Hippocampal formation (tissue), 2 donors: ENCODE measurements around the gene GIMAP2.
"Not testable (repeated sequence)": the region's sequence is repeated elsewhere in the genome, so short reads cannot be mapped to it uniquely, and the experiment has no call there.

ENCODE experiments used
- DNase-seq, 2 donors: peaks; one replicate each; lab custom pipeline; 2025; lab: John Stamatoyannopoulos, UW

The GIMAP2 gene

DNA sequence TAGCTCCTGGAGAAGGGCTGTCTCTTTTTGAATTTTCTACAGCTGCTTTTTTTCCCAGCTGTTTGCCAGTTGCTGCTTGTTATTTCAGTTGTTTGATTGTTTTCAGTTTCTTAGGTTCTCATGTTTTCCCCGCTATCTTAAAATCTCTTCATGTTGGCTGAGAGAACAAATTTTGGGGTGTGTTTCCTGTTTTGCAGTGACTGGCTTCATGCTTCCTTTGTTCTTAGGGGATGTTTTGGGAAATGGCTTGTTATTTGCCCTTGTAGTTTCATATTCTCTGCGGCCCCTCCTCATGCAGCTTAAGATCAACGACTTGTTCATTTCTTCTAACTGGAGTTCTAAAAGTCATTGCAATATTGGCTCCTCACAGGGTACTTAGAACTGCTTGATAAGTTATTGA, 8.7 kb upstream of the GIMAP2 start:
- not testable (repeated sequence) for DNase-seq

DNA sequence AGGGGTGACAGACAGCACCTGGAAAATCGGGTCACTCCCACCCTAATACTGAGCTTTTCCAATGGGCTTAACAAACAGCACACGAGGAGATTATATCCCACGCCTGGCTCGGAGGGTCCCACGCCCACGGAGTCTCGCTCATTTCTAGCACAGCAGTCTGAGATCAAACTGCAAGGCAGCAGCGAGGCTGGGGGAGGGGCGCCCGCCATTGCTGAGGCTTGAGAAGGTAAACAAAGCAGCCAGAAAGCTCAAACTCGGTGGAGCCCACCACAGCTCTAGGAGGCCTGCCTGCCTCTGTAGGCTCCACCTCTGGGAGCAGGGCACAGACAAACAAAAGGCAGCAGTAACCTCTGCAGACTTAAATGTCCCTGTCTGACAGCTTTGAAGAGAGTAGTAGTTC, 6.9 kb upstream of the GIMAP2 start:
- not testable (repeated sequence) for DNase-seq

DNA sequence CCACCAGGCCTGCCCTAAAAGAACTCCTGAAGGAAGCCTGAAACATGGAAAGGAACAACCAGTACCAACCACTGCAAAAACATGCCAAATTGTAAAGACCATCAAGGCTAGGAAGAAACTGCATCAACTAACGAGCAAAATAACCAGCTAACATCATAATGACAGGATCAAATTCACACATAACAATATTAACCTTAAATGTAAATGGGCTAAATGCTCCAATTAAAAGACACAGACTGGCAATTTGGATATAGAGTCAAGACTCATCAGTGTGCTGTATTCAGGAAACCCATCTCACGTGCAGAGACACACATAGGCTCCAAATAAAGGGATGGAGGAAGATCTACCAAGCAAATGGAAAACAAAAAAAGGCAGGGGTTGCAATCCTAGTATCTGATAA, 5.1 kb upstream of the GIMAP2 start:
- DNase-seq = not testable (repeated sequence)

DNA sequence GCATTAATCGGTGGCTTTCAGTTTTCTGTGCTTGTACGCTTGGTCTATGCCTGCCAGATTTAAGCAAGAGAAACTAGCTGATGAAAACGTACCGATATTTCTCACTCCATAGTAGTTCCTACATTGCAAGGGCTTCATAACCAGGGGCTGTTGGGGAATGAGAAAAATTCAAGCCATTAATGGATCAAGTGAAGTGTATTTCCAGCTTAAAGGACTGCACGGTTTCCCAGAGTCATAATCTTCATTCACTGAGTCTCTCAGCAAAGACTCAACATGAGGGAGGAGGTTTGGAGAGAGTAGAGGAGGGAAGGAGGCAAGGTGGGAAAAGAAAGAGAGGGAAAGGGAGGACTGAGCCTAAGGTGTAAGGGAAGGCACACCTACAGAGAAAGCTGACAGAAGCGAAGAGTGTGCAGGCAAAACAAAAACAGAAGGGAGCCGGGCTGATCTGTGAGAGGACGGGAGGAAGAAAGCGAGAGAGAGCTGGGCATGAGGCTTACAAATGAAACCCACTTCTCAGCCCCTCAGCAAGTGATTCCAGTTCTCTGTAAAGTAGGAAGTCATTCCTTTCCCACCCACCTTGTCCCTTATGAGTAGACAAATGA, 625 bp downstream of the GIMAP2 start:
- DNase-seq = no peak

DNA sequence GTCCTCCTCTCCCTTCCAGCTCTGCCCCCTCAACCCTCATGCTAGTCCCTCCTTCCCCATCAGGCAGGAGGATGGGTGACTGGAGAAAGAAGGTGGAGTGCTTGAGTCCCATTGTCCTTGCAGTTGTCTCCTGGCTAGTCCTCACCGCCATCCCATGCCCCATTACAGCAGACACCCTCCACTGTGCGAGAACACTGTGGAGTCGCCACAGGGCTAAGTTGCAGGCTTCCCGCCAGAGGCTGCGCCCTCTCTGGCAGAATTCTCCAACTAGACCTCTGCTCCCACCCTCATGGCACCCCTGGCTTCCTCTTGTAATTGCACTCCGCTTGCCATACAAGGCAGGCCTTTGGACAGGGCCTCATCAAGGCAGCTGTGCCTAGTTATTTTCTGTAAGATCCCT, 3.1 kb downstream of the GIMAP2 start:
- DNase-seq = no peak

DNA sequence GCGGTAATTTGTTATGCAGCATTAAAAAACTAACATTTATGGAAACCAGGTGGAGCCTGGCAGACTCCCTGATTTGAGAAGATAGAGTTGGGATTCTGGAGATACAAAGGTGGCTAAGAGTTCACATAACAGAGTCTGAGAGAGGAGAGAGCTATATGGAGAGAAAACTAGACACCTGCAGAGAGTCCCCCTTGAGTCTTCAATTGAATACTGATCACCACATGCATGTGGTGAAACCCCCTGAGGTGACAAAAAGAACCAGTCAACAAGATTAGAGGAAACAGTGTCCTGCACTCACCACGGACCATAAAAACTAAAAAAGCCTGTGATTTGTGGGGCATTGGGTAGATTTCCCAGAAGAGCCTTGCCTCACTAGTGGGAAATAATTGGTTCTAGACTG, 10.1 kb downstream of the GIMAP2 start:
- no peak for DNase-seq

DNA sequence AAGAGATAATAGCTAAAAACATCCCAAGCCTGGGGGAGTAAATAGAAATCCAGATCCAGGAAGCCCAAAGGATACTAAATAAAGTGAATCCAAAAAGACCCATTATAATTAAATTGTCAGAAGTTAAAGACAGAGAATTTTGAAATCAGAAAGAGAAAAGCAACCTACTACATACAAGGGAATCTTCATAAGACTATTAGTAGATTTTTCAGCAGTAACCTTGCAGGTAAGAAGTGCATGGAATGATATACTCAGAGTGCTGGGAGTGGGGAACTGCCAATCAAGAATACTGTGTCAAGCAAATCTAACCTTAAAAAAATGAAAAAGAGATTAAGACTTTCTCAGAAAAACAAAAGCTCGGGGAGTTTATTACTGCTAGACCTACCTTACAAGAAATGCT, 17.7 kb downstream of the GIMAP2 start:
- no peak for DNase-seq

DNA sequence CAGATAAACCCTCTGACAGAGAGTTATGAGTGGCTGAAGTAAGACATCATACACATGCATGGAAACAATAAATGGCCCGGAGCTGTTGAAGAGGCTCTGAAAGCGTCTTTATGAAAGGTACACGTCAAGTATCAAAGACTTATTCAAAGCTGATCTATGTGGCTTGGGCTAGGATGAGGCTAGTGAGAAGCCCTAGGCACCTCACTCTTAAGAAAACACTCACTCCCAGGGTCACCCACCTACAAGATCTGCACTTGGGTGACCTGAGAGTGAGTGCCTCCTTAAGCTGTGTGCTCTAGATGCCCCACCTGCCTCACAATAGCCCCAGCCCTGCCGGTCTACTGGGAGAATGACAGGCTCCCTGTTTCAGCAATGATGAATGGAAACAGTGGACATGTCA, 29.8 kb downstream of the GIMAP2 start:
- no peak for DNase-seq

DNA sequence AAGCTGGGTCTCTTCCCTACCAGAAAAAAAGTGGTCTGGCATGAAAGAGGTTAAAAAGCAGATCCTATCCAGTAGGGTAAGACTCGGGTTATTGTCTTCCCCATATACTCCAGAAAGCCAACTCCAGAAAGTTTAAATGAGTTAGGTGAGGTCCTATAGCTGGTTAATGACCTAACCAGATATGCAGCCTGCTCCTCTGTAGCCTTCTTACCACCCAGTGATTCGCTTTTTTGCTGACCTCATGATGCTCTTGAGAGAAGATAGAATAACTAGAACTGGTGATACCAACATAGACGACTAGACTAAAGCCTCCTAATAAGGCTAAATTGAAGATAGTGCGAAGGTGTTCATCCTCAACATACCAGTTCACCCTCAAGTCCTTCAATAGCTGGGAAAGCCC, 30.2 kb downstream of the GIMAP2 start:
- no peak for DNase-seq

DNA sequence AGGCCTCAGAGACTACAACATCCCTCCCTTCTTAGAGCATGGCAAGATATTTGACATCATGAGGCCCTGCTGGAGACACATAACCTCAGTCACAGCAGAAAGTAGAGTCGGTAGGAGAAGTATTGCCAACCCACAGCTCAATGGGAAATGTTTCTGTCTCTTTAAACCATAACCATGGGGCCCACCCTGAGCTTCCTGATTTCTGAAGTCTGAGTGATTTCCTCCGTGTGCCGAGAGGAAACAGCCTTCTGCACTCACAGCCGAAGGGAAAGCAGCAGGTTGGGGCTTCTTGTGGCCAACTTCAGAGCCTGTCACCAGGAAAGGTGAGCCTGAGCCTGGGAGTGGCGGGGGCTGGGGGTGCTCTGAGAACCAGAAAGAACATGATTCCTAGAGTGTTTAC, 30.9 kb downstream of the GIMAP2 start, which contains the start of gene GIMAP1:
Gene GIMAP1 (plus strand): TSS at position 246 of the 400 bp plus-strand sequence. CDS start 2,435 bp downstream, outside the sequence.
- DNase-seq = no peak

DNA sequence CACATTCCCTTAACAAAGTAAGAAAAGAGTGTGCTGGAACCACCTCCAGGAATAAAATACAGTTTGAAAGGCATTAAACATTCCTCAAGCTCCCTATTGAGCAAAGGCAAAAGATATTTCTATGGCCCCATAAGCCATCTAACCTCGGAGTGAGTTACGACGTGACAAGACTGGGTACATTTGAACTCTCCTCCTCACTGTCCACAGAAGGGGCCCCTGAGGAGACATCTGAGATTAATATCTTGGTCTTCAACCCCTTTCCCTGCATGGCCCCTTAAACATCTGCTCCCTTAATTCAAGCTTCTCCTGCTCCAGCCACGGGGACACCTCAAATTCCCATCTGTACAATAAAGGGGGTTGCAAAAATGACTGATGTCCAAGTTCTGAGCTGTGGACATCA, 31.4 kb downstream of the GIMAP2 start:
- DNase-seq = no peak

DNA sequence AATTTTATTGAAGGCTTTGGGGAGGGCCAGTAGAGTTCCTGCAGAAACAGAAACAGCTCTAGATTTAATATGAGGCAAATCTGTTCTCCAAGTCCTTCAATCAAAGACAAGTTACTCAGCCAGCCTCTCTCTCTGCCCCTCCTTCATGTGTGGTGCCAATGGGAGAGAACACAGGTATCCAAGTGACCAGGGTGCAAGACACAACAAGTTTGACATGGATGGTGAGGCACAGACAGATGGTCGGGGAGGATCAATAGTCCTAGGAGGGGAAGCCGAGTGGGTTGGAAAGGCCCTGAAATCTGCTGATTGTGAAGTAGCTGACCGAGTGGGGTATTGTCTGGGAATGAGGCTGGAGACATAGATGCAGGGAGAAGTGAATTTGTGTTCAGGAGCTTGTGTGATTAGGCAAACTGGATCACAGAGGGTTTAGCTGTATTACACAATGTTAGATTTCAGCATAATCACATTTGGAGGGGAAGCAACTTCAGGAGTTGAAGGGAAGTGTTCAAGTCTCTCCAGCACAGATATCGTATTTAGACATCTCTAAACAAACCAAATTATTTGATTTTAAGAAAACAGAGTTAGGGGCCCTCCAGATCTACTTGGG, 32.4 kb downstream of the GIMAP2 start:
- DNase-seq = no peak

DNA sequence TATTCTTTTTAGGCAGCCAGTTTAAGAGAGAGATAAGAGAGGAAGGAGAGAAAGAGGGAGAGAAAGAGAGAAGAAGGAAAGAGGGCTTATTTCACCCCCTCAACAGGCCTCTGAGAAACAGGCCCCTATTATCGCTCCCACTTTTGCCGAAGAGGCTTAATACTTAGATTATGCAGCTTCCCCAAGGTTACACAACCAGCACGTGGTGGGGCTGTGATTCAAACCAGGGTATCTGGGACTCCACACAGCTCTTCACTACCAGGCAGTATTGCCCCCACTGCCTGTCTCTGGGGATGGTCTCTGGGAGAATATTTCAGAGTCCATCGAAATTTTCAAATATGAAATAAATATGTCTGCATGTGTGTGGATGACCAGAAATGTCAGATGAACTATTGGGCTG, 33.9 kb downstream of the GIMAP2 start:
- DNase-seq = no peak

DNA sequence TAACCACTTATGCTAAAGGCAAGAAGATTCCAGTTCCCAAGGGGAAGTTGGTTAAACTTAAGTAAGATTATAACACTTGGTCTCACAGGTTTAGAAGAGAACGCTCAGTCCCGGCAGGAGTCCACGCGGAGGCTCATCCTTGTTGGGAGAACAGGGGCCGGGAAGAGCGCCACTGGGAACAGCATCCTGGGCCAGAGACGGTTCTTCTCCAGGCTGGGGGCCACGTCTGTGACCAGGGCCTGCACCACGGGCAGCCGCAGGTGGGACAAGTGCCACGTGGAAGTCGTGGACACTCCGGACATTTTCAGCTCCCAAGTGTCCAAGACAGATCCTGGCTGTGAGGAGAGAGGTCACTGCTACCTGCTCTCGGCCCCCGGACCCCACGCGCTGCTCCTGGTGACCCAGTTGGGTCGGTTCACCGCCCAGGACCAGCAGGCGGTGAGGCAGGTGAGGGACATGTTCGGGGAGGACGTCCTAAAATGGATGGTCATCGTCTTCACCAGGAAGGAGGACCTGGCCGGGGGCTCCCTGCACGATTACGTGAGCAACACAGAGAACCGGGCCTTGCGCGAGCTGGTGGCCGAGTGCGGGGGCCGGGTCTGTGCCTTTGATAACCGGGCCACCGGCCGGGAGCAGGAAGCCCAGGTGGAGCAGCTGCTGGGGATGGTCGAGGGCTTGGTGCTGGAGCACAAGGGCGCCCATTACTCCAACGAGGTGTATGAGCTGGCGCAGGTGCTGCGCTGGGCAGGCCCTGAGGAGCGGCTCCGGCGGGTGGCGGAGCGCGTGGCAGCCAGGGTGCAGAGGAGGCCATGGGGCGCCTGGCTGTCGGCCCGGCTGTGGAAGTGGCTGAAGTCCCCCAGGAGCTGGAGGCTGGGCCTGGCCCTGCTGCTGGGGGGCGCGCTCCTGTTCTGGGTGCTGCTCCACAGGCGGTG, 34.7 kb downstream of the GIMAP2 start:
- DNase-seq = no peak

DNA sequence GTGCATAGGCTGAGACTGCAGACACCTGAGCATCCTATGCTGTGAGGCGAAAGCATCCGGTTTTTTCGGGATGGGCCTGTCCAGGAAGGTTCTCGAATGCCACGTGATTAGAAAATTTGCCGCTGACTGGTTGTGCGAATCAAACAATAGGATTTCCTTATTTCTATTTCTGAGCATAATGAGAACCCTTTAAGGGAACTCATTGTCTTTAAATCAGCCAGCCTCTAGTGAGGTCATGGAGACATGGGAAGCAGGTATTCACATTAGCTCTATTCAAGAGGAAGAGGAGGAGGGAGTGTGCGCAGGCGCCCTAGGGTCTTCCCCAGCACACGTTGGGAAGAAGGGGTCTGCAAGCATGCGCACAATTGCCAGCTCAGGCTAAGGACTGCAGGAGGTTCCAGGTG, 36.5 kb downstream of the GIMAP2 start:
- no peak for DNase-seq

DNA sequence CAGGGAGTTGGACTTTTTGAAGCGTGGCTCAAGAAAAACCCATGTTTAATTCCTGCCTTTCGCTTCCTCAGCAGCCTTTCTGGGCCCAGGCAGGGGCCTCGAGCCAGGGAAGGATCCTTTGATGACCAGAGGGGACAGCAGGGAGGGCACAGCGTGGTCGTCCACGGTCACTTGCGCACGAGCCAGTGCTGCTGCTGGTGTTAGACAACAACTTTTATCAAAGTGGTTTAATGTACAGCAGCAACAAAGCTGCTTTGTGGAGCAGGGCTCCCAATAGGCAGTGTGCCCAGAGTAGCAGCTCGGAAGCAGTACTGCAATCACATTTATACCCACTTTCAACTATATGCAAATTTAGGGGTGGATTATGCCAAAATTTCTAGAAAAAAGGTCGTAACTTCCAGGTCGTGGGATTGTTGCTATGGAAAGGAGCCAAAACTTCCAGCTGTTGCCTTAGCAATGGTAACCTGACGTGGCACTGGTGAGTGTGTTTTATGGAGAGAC, 37.0 kb downstream of the GIMAP2 start:
- DNase-seq = no peak

DNA sequence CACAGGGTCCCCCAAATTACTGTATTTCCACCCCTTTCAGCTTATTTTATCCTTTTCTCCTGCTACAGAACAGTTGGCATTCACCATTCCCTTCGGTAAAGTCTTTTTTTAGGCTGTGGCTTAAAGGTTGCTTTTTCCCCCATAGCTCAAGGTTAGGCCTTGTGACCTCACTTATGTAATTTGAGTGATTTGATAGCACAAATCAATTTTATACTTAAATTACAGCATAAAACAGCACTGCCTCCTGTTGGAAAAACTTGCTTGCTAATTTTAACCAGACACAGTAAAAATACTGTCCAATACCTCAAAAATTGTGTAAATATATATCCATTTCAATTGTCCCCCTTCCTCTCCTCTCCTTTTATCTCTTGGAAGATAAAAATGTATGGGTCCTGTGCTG, 38.0 kb downstream of the GIMAP2 start:
- DNase-seq = no peak

DNA sequence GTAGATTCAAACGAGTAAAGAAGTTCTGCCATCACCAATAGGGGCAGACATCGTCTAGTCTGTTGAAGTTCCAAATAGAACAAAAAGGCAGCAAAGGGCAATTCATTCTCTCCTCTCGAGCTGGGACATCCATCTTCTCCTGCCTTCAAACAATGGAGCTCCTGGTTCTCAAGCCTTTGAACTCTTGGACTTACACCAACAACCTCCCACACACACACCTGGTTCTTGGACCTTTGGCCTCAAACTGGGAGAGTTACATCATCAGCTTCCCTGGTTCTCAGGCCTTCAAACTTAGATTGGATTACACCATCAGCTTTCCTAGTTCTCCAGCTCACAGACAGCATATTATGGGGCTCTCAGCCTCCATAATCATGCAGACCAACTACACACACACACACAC, 41.9 kb downstream of the GIMAP2 start:
- DNase-seq = no peak

DNA sequence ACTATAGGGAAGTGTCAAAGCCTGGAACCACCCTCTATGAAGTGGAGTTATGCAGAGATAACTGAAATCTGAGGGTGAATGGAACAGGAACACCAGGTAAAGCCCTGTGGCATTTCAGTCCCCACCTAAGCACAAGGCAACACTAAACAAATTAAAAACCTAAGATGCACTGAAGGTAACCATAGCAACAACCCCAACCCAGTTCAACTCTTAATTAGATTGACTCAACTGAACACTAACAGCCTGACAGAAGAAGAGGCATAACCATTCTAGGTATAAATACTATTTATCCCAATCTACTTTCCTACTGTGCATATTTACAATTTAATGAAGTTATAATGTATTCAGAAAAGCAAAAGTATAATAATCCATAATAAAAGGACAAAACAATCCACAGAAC, 42.5 kb downstream of the GIMAP2 start:
- DNase-seq = no peak

DNA sequence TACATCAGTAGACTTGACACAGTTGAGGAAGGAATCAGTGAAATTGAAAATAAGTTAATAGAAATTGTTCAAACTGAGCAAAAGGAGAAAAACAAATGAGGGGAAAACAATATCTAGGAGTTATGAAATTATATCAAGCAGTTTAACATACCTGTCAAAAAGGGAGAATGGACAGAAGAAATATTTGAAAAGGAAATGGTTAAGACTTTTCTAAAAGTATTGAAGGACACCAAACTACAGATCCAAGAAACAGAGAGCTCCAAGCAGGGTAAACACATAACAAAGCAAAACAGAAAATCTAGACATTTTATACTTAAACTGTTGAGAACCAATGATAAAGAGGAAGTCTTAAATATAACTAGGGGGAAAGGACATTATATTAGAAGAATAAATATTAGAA, 43.1 kb downstream of the GIMAP2 start:
- no peak for DNase-seq

DNA sequence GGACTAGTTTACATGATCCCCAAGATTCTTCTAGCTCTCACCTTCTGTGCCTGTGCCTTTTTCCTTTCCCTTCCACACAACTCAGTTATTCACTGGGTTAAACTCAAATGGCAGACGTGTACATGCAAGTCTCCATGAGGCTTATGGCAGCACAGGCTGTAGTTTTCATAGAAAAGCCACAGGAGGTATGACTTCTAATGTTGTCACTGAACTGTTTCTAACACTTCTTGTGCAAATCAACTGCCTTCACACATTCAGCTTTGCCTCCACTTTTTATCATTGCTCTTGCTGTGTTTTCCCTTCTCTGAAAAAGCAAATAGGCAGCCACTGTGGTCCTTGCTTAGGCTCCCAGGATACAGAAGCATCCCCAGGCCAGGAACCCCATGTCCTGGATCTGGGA, 46.4 kb downstream of the GIMAP2 start:
- DNase-seq = no peak

DNA sequence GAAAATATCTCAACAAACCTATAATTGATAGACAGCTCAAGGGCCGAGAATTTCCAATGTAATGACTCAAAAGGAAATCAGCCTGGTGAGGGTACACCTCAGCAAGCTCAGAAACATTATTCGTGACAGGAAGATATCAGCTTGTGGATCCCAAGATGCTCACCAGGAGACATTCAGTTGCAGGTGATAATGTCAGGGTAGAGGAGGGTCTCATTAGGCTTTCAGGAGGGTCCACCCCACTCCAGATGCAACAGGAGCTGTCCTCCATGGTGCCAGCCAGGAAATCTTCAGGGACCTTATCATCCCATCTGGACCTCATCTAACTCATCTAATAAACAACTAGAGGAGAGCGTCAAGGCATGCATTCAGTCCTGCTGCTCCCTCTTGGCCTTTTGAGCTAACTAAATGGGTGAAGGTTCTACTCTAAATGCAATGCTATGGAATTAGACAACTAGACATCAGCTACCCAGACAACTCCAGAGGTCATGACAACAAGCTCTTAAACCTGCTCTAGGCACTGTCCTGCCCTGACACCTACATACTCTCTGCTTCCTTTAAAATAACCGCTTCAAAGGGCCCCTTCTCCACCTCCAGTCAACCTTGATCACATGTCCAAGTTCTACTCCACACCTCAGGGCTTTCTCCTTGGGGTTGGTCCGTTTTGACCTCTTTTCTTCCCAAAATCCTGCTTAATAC, 47.4 kb downstream of the GIMAP2 start:
- DNase-seq = no peak
